DMS153 treated with DMSO at 0.1 percent for 48 hours (cell line): Measurements from ENCODE around the gene HSD17B14.
"Not testable (repeated sequence)": the region's sequence is repeated elsewhere in the genome, so short reads cannot be mapped to it uniquely, and the experiment has no call there.

Experiments
- DNase-seq: peaks from one replicate; lab custom pipeline; 2025; ENCODE audit not compliant: unreplicated experiment; lab: John Stamatoyannopoulos, UW

Gene HSD17B14

DNA sequence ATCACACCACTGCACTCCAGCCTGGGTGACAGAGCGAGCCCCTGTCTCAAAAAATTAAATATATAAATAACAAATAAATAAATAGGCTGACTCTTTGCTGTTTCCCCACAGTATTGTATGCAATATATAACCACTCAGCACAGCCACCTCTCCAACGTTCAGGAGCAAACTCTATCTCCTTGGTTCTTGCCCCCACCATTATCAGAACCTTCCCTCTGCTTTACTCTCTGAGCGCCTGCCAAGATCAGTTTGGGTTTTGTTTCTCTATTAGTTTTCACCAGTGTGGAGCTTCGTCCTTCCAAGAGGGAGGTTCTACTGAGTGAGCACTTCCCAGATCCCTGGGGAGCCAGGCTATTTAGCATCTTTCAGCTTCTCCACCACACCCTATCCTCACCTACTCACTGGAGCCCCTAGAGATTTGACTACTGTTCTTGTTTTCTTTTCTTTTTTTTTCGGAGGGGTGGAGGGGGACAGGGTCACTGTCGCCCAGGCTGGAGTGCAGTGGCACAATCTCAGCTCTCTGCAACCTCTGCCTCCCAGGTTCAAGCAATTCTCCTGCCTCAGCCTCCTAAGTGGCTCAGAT, 68.0 kb downstream of the HSD17B14 start:
- not testable (repeated sequence) for DNase-seq

DNA sequence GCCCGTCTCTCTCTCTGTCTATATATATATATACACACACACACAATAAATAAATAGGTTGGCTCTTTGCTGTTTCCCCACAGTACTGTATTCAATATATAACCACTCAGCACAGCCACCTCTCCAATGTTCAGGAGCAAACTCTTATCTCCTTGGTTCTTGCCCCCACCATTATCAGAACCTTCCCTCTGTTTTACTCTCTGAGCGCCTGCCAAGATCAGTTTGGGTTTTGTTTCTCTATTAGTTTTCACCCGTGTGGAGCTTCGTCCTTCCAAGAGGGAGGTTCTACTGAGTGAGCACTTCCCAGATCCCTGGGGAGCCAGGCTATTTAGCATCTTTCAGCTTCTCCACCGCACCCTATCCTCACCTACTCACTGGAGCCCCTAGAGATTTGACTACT, 70.5 kb downstream of the HSD17B14 start:
- DNase-seq: not testable (repeated sequence)
